Cortex of kidney (tissue), 1 donor: ENCODE data around the gene ALX3.

Experiments used
- DNase-seq: peaks from one replicate; lab custom pipeline; 2025; lab: John Stamatoyannopoulos, UW

Gene ALX3

GRCh38 chr1:110065841-110066240 is 4.6 kb downstream of the ALX3 start:
- DNase-seq: no peak

GRCh38 chr1:110064576-110065337 is 5.7 kb downstream of the ALX3 start:
- no peak for DNase-seq

GRCh38 chr1:110063781-110064180 is 6.7 kb downstream of the ALX3 start:
- DNase-seq: no peak

- DNase-seq: no peak
Measured at GRCh38 chr1:110062612-110063011, 7.9 kb downstream of the ALX3 start.

- no peak for DNase-seq
Measured at GRCh38 chr1:110061341-110061740, 9.1 kb downstream of the ALX3 start.

GRCh38 chr1:110060662-110061060 is 9.8 kb downstream of the ALX3 start:
- DNase-seq: no peak

- no peak for DNase-seq
Measured at GRCh38 chr1:110060034-110060661, 10.3 kb downstream of the ALX3 start.

- DNase-seq: no peak
Measured at GRCh38 chr1:110059133-110059863, 11.2 kb downstream of the ALX3 start.

GRCh38 chr1:110058591-110058990 is 11.9 kb downstream of the ALX3 start:
- no peak for DNase-seq

- DNase-seq: no peak
Measured at GRCh38 chr1:110057963-110058518, 12.4 kb downstream of the ALX3 start.

- no peak for DNase-seq
Measured at GRCh38 chr1:110056776-110057175, 13.7 kb downstream of the ALX3 start.

GRCh38 chr1:110056285-110056683 is 14.2 kb downstream of the ALX3 start:
- no peak for DNase-seq

- no peak for DNase-seq
Measured at GRCh38 chr1:110055493-110056284, 14.8 kb downstream of the ALX3 start.

GRCh38 chr1:110053552-110054428 is 16.7 kb downstream of the ALX3 start:
- no peak for DNase-seq

GRCh38 chr1:110051262-110051648 is 19.2 kb downstream of the ALX3 start:
- DNase-seq: no peak

GRCh38 chr1:110050602-110051261 is 19.7 kb downstream of the ALX3 start:
- no peak for DNase-seq

GRCh38 chr1:110049801-110050601 is 20.5 kb downstream of the ALX3 start:
- no peak for DNase-seq

GRCh38 chr1:110048923-110049601 is 21.4 kb downstream of the ALX3 start:
- no peak for DNase-seq

- no peak for DNase-seq
Measured at GRCh38 chr1:110048240-110048639, 22.2 kb downstream of the ALX3 start.
